Breast epithelium (tissue), 3 donors: ENCODE data around the gene TMEM132D.

ENCODE experiments used
- CTCF ChIP-seq, 3 donors: fragments of 450-650 bp; IDR thresholded peaks; one replicate each; pipeline ENCODE4 v1.5.1; 2016 to 2017; ENCODE audit warnings: antibody characterized with exemption in 3 of 3, mild to moderate bottlenecking in 3 of 3, moderate library complexity in 3 of 3
- POLR2AphosphoS5 ChIP-seq, 3 donors: sonication (generic); formaldehyde crosslinking; IDR thresholded peaks; one replicate each; pipeline ENCODE4 v1.6.1; 2017; ENCODE audit warnings: antibody characterized with exemption in 3 of 3

- TF ChIP-seq POLR2AphosphoS5 (IDR thresholded peaks at IDR 0.05) (no peak), CTCF (IDR thresholded peaks at IDR 0.05) (no peak)
Measured at GRCh38 chr12:129305851-129306250, 598.0 kb downstream of the TMEM132D start.
